ENCODE results near the gene OTULINL. TPM values are rescaled to one million over a fixed set of nuclear protein-coding genes. Genes with fewer than 3 reads are reported as not detected.

OTULINL gene
- total RNA-seq, 2 experiments from 2014 or later: 12.2 to 12.3 TPM

DNA sequence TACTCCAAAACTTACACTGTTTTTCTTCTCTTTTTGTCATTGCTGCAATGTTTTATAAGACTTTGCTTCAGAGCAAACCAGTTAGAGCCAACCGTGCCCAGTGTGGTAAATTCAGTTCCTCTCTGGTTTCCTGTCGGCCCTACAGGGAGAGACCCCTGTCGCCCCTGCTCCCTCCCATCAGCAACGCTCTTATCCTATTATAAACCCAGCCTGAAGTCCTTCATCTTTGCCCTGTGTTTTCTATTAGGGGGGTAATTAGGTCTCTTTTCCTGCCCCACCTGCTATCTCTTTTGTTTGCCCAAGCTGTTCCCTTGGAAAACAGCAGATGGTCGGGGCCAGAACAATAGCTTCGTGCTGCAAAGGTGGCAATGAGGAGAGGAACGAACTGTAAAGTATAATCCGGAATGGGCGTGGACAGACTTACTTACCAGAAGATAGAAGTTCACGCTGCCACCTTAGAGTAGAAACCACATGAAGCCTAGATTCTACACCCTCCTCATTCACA lies 21.4 kb upstream of the OTULINL start:
- H3K27ac Mint-ChIP-seq: no peak overlapping the region
- H3K27me3 Mint-ChIP-seq: no peaks in the 10 kb centered on the region
- ChIA-PET POLR2A (no interaction called here), CTCF (no interaction called here)
- intact Hi-C loops (cut with micrococcal nuclease): no loop called here
- no peak for DNase-seq
- H3K36me3 Mint-ChIP-seq: no peaks in the 10 kb centered on the region
- no peak overlapping the region for H3K4me3 Mint-ChIP-seq
- peaks cover 12% of the 10 kb centered on the region for H3K4me1 Mint-ChIP-seq (ENCODE audit: low read depth)
- H3K9me3 Mint-ChIP-seq: no peaks in the 10 kb centered on the region

- peaks cover 12% of the 10 kb centered on the region for H3K4me1 Mint-ChIP-seq (ENCODE audit: low read depth)
- intact Hi-C loops (cut with micrococcal nuclease): no loop called here
- H3K9me3 Mint-ChIP-seq: no peaks in the 10 kb centered on the region
- no peak for DNase-seq
- H3K27me3 Mint-ChIP-seq: no peaks in the 10 kb centered on the region
- no peak overlapping the region for H3K27ac Mint-ChIP-seq
- H3K4me3 Mint-ChIP-seq: no peak overlapping the region
- ChIA-PET POLR2A (interaction anchor here (1.3 kb wide), 1 partner anchor 20 kb away, joined by 3 read pairs; no protein-coding TSS in a partner anchor), CTCF (no interaction called here)
- H3K36me3 Mint-ChIP-seq: no peaks in the 10 kb centered on the region
Observed at GRCh38 chr5:14561741-14562140, 19.9 kb upstream of the OTULINL start.

GRCh38 chr5:14568333-14568732 lies 13.3 kb upstream of the OTULINL start:
- Mint-ChIP-seq H3K9me3 (no peaks in the 10 kb centered on the region), H3K27me3 (no peaks in the 10 kb centered on the region), H3K4me1 (ENCODE audit: low read depth) (no peaks in the 10 kb centered on the region), H3K27ac (no peak overlapping the region), H3K4me3 (no peak overlapping the region), H3K36me3 (no peaks in the 10 kb centered on the region)
- no peak for DNase-seq
- POLR2A ChIA-PET: no interaction called here
- CTCF ChIA-PET: no interaction called here
- intact Hi-C loops (cut with micrococcal nuclease): no loop called here

- H3K27me3 Mint-ChIP-seq: no peaks in the 10 kb centered on the region
- no peaks in the 10 kb centered on the region for H3K4me1 Mint-ChIP-seq (ENCODE audit: low read depth)
- no peak for DNase-seq
- POLR2A ChIA-PET: no interaction called here
- no peak overlapping the region for H3K4me3 Mint-ChIP-seq
- H3K27ac Mint-ChIP-seq: no peak overlapping the region
- intact Hi-C loops (cut with micrococcal nuclease): no loop called here
- H3K36me3 Mint-ChIP-seq: no peaks in the 10 kb centered on the region
- CTCF ChIA-PET: interaction anchor here (0.7 to 1.2 kb wide), 2 partner anchors 152 to 218 kb away, joined by 3 read pairs; no protein-coding TSS in a partner anchor
- H3K9me3 Mint-ChIP-seq: no peaks in the 10 kb centered on the region
Observed at GRCh38 chr5:14569948-14570691, 11.5 kb upstream of the OTULINL start.

- CTCF ChIA-PET: no interaction called here
- Mint-ChIP-seq H3K4me3 (no peak overlapping the region), H3K4me1 (ENCODE audit: low read depth) (no peaks in the 10 kb centered on the region), H3K27ac (no peak overlapping the region), H3K36me3 (no peaks in the 10 kb centered on the region), H3K27me3 (no peaks in the 10 kb centered on the region), H3K9me3 (no peaks in the 10 kb centered on the region)
- intact Hi-C loops (cut with micrococcal nuclease): no loop called here
- POLR2A ChIA-PET: no interaction called here
- no peak for DNase-seq
Observed at GRCh38 chr5:14571901-14572300, 9.7 kb upstream of the OTULINL start.

DNA sequence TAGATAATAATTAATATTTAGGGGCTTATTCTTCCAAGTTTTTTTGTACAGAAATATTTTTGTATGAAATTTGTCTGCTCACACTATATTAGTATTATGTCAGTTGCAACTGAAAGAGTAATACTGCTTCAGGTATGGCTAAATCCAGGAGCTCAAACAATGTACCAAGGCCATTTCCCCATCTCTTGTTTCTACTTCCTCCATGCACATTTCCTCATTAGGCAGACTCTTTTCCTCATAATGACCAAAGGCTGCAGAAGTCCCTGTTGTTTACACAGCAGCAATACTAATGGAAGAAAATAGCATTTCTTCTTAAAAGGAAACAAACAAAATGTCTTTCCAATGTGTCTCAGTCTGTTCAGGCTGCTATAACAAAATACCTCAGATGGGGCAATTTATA lies 9.2 kb upstream of the OTULINL start:
- Mint-ChIP-seq H3K36me3 (no peaks in the 10 kb centered on the region), H3K27ac (no peak overlapping the region), H3K4me3 (no peak overlapping the region), H3K9me3 (no peaks in the 10 kb centered on the region), H3K4me1 (ENCODE audit: low read depth) (no peaks in the 10 kb centered on the region), H3K27me3 (no peaks in the 10 kb centered on the region)
- no peak for DNase-seq
- ChIA-PET POLR2A (interaction anchor here (0.6 kb wide), 1 partner anchor 12 kb away, joined by 3 read pairs; no protein-coding TSS in a partner anchor), CTCF (no interaction called here)
- intact Hi-C loops (cut with micrococcal nuclease): no loop called here

DNA sequence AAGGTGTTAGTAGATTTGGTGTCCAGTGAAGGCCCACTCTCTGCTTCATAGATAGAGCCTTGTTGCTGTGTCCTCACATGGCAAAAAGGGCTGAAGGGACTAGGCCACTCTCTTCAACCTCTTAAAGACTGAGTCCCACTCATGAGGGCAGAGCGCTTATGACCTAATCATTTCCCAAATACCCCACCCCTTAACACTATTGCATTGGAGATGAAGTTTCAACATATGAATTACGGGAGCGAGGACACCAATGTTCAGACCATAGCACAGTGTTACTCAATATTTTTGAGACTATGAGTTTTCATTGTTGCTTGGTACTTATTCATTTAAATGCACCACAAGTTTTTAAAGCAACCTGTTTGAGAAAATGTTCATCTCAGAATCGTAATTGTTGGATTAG lies 8.8 kb upstream of the OTULINL start:
- Mint-ChIP-seq H3K9me3 (no peaks in the 10 kb centered on the region), H3K4me3 (no peak overlapping the region), H3K27me3 (no peaks in the 10 kb centered on the region), H3K36me3 (no peaks in the 10 kb centered on the region), H3K4me1 (ENCODE audit: low read depth) (no peaks in the 10 kb centered on the region), H3K27ac (no peak overlapping the region)
- CTCF ChIA-PET: no interaction called here
- DNase-seq: no peak
- POLR2A ChIA-PET: interaction anchor here (0.6 kb wide), 1 partner anchor 12 kb away, joined by 3 read pairs; no protein-coding TSS in a partner anchor
- intact Hi-C loops (cut with micrococcal nuclease): no loop called here

GRCh38 chr5:14574096-14574495 lies 7.5 kb upstream of the OTULINL start:
- Mint-ChIP-seq H3K27ac (no peak overlapping the region), H3K4me3 (no peak overlapping the region), H3K9me3 (no peaks in the 10 kb centered on the region), H3K27me3 (peaks cover 2% of the 10 kb centered on the region), H3K36me3 (no peaks in the 10 kb centered on the region), H3K4me1 (ENCODE audit: low read depth) (no peaks in the 10 kb centered on the region)
- DNase-seq: no peak
- POLR2A ChIA-PET: no interaction called here
- intact Hi-C loops (cut with micrococcal nuclease): no loop called here
- CTCF ChIA-PET: interaction anchor here (0.7 kb wide), 1 partner anchor 10 kb away, joined by 3 read pairs; no protein-coding TSS in a partner anchor

GRCh38 chr5:14574891-14575508 lies 6.6 kb upstream of the OTULINL start:
- intact Hi-C loops (cut with micrococcal nuclease): no loop called here
- Mint-ChIP-seq H3K9me3 (no peaks in the 10 kb centered on the region), H3K4me1 (ENCODE audit: low read depth) (no peaks in the 10 kb centered on the region), H3K36me3 (no peaks in the 10 kb centered on the region), H3K27ac (no peak overlapping the region), H3K4me3 (no peak overlapping the region), H3K27me3 (peaks cover 7% of the 10 kb centered on the region)
- no peak for DNase-seq
- POLR2A ChIA-PET: no interaction called here
- CTCF ChIA-PET: interaction anchor here (0.6 kb wide), 1 partner anchor 9 kb away, joined by 3 read pairs; no protein-coding TSS in a partner anchor

- Mint-ChIP-seq H3K36me3 (no peaks in the 10 kb centered on the region), H3K27ac (no peak overlapping the region), H3K9me3 (no peaks in the 10 kb centered on the region), H3K27me3 (peaks cover 9% of the 10 kb centered on the region), H3K4me3 (no peak overlapping the region), H3K4me1 (ENCODE audit: low read depth) (peaks cover 2% of the 10 kb centered on the region)
- ChIA-PET POLR2A (no interaction called here), CTCF (no interaction called here)
- DNase-seq: no peak
- intact Hi-C loops (cut with micrococcal nuclease): no loop called here
Observed at GRCh38 chr5:14576206-14576605, 5.4 kb upstream of the OTULINL start.

GRCh38 chr5:14577079-14577725 lies 4.4 kb upstream of the OTULINL start:
- Mint-ChIP-seq H3K4me1 (ENCODE audit: low read depth) (peaks cover 2% of the 10 kb centered on the region), H3K36me3 (no peaks in the 10 kb centered on the region)
- CTCF ChIA-PET: interaction anchor here (0.9 to 3.6 kb wide), 3 partner anchors 16 to 212 kb away, joined by 3 to 17 read pairs (median 3); no protein-coding TSS in a partner anchor

GRCh38 chr5:14577971-14578370 lies 3.6 kb upstream of the OTULINL start:
- DNase-seq: no peak
- Mint-ChIP-seq H3K4me3 (no peak overlapping the region), H3K27me3 (peaks cover 9% of the 10 kb centered on the region), H3K4me1 (ENCODE audit: low read depth) (peaks cover 5% of the 10 kb centered on the region), H3K36me3 (no peaks in the 10 kb centered on the region), H3K9me3 (no peaks in the 10 kb centered on the region), H3K27ac (no peak overlapping the region)
- POLR2A ChIA-PET: no interaction called here
- CTCF ChIA-PET: interaction anchor here (0.8 to 3.6 kb wide), 5 partner anchors 15 to 214 kb away, joined by 3 to 17 read pairs (median 3); no protein-coding TSS in a partner anchor
- intact Hi-C loops (cut with micrococcal nuclease): no loop called here

More at GRCh38 chr5:14577079-14577725, 4.4 kb upstream of the OTULINL start:
- intact Hi-C loops (cut with micrococcal nuclease): no loop called here
- no peak overlapping the region for H3K4me3 Mint-ChIP-seq
- H3K9me3 Mint-ChIP-seq: no peaks in the 10 kb centered on the region
- DNase-seq: no peak
- no peak overlapping the region for H3K27ac Mint-ChIP-seq
- POLR2A ChIA-PET: no interaction called here
- H3K27me3 Mint-ChIP-seq: peaks cover 9% of the 10 kb centered on the region

Measured in activated CD4-positive, alpha-beta memory T cell treated with anti-CD3 and anti-CD28 coated beads for 36 hours (primary cell).